ENCODE data around the gene SNRNP40.

Gene SNRNP40

DNA sequence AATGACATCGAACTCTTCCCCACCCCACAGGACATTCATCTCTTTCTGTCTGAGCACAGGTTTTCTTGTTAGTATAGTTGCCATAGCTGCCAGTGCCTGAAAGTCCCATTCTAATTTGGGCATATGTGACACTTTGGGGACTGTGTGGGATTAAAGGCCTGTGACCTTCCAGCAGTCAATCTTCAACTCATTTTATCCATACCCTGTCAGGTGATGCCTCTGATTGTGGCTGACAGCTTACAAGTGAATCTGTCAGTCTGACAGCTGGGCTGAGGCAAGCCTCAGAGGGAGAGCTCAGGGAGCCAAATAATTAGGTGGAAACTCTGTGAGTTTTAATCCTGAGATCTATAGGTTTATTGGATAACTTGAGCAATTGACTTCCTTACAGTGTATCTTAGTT, 29.9 kb upstream of the SNRNP40 start:
- H3K4me3 ChIP-seq (replicated peaks; ENCODE audit: low read depth, low read length) = no peak overlapping the region
- TF ChIP-seq CTCF (IDR thresholded peaks at IDR 0.05; ENCODE audit: low read length, missing control alignments) = no peak
- no peak for DNase-seq (ENCODE audit: low read depth)

DNA sequence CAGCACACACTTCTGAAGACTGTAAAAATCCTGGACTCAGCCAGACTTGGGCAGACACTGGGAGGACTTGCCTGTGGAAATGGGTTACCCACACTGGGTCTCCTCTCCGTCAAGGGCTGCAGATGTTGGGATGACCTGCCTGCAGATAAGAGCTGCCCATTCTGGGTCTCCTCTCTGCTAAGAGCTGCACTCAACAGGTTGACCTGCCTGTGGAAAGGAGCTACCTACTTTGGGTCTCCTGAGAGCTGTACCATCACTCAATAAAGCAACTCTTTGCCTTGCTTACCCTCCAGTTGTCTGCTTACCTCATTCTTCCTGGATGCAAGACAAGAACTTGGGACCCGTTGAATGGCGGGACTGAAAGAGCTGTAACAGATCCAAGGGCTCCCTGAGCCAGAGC, 28.4 kb upstream of the SNRNP40 start:
- no peak overlapping the region for H3K4me3 ChIP-seq (replicated peaks; ENCODE audit: low read depth, low read length)
- no peak for DNase-seq (ENCODE audit: low read depth)
- TF ChIP-seq CTCF (IDR thresholded peaks at IDR 0.05; ENCODE audit: low read length, missing control alignments) = no peak

- no peak overlapping the region for H3K4me3 ChIP-seq (replicated peaks; ENCODE audit: low read depth, low read length)
- TF ChIP-seq CTCF (IDR thresholded peaks at IDR 0.05; ENCODE audit: low read length, missing control alignments) = no peak
- no peak for DNase-seq (ENCODE audit: low read depth)
Measured at GRCh38 chr1:31324093-31324492, 27.5 kb upstream of the SNRNP40 start.

- TF ChIP-seq CTCF (IDR thresholded peaks at IDR 0.05; ENCODE audit: low read length, missing control alignments) = no peak
- no peak overlapping the region for H3K4me3 ChIP-seq (replicated peaks; ENCODE audit: low read depth, low read length)
- DNase-seq (ENCODE audit: low read depth) = no peak
Measured at GRCh38 chr1:31318146-31318545, 21.6 kb upstream of the SNRNP40 start.

DNA sequence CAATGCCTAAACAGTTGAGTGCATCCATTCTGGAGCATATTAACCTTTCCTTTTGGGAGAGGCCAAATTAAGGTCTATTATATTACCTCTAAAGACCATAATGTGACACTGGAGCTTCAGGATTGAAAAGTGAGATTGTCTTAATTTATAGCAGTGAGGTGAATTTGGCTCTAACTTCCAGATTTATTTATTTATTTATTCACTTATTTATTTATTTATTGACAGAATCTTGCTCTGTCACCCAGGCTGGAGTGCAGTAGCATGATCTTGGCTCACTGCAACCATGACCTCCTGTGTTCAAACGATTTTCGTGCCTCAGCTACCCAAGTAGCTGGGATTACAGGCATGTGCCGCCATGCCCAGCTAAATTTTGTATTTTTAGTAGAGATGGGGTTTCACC, 19.3 kb upstream of the SNRNP40 start:
- TF ChIP-seq CTCF (IDR thresholded peaks at IDR 0.05; ENCODE audit: low read length, missing control alignments) = no peak
- no peak overlapping the region for H3K4me3 ChIP-seq (replicated peaks; ENCODE audit: low read depth, low read length)
- no peak for DNase-seq (ENCODE audit: low read depth)

GRCh38 chr1:31310198-31310597, 13.6 kb upstream of the SNRNP40 start:
- no peak for DNase-seq (ENCODE audit: low read depth)

More at GRCh38 chr1:31310198-31310597, 13.6 kb upstream of the SNRNP40 start:
- TF ChIP-seq CTCF (IDR thresholded peaks at IDR 0.05; ENCODE audit: low read length, missing control alignments) = no peak
- H3K4me3 ChIP-seq (replicated peaks; ENCODE audit: low read depth, low read length) = no peak overlapping the region

All from fibroblast of pulmonary artery (primary cell).